NB4 (cell line): Measurements from ENCODE around the gene TRIO.

Source experiments
- CTCF ChIP-seq: IDR thresholded peaks from one replicate; pipeline ENCODE4 v1.5.1; 2012; ENCODE audit warnings: low read depth, low read length
- POLR2A ChIP-seq: IDR thresholded peaks from 2 replicates; pipeline ENCODE4 v1.6.1; 2011; ENCODE audit warnings: mild to moderate bottlenecking; ENCODE audit not compliant: insufficient read length; ENCODE audit errors: extremely low read depth

GRCh38 chr5:14123974-14124482 is 19.1 kb upstream of the TRIO start:
- TF ChIP-seq POLR2A (no peak), CTCF (no peak)
